Hair follicle dermal papilla cell (primary cell): Measurements from ENCODE around the gene ABHD13. TPM values are rescaled to one million over a fixed set of nuclear protein-coding genes. Genes with fewer than 3 reads are reported as not detected.

ENCODE experiments used
- total RNA-seq: library from RNA; depleted of rRNA; stranded (reverse); fragments of >200 nt; gene quantifications from 2 replicates; pipeline ENCODE4 v1.2.3, GENCODE V29; 2012

Gene ABHD13
- total RNA-seq = 9.7 and 11.5 TPM in 2 replicates

DNA sequence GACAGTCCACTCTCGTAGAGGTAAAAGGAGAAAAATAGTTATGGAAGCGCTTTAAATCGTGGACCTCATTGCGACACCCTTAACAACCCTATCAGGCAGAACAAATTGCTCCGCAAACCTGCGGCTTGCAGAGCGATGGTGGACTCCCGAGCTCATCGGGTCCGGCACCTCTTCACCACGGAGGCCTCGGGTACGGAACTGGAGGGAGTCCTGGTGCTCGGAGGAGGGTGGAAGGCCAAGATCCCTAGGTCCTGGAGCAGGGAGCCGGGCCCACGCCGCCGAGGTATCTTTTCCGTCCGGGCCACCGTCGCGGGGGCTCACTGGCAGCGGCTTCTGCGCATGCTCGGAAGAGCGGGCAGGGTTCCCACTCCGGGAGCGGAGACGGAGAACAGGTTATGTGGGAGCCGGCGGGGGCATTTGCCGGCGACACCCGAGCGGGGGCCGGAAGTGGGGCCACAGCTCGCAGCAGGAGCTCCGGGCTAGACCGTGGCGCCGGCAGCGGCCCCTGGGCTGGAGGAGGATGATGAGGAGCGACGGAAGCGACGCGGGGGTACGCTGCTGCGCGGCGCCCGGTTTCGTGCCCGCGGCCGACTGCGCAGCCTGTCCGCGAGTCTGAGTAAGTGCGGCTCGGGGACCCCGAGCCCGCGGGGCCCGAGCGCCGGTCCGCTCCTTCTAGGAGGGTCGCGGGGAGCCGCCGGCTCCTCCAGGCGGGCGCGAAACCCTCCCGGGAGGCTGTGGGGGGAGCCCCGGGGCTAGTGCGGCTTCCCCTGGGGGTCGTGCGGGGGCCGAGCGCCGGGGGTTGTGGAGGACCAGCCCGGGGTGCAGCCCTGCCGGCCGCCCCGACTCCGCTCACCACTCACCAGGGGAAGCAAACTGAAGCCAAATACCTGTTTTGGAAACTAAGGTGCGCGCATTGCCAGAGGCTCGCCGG, at the start of gene ABHD13:
ABHD13 (plus strand) TSS at position 349 of the 931 bp plus-strand sequence. CDS start 10,827 bp downstream, outside the sequence.

DNA sequence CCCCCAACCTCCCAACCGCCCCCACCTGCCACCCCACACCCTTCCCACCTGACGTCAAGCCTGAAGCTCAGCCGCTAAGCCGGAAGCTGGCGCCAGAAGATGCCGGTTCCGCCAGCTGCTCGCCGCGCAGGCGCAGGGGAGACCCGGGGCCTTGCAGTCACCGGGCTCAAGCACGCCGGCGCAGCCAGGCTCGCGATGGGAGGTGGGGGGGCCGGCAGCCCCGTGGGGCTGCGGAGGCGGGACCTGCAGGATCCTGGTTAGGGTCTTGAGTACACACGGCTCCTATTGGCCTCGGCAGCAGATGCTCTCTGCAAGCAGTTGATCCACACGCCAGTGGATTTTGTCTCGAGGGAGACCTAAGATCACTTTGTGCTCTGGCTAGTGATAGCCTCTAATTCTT, 2.8 kb upstream of the ABHD13 start, which contains the start of gene LIG4:
LIG4 (minus strand) TSS at position 101 of the 400 bp plus-strand sequence. CDS start 4,268 bp downstream, outside the sequence.

GRCh38 chr13:108269601-108270328, 51.6 kb downstream of the ABHD13 start, which contains the start of gene TNFSF13B:
TNFSF13B (plus strand) TSS chr13:108269718; CDS start chr13:108269896, 178 bp downstream.

Other genes with a start within 250 kb of the ABHD13 start
- gene LIG4, start 2.9 kb upstream of the ABHD13 start, total RNA-seq = 11.0 and 11.4 TPM in 2 replicates
- gene TNFSF13B, start 51.3 kb downstream of the ABHD13 start, total RNA-seq = 1.8 and 3.6 TPM in 2 replicates